HEK293 (cell line): ENCODE results near the gene KLHDC3.

Experiments
- CTCF ChIA-PET: fragments of 350-600 bp; formaldehyde crosslinking; extraction: SDS; loops from one replicate; lab custom pipeline; 2021; ENCODE audit warnings: antibody characterized with exemption; lab: Yijun Ruan, JAX
- POLR2A ChIA-PET: fragments of 300-600 bp; formaldehyde crosslinking; extraction: SDS; loops from one replicate; lab custom pipeline; 2020; ENCODE audit warnings: antibody characterized with exemption, inconsistent platforms; lab: Yijun Ruan, JAX
- H3K27ac ChIP-seq: fragments of 200-500 bp; sonication (Bioruptor generic); 2 replicates; pipeline ENCODE4 v1.5.1; 2014; ENCODE audit warnings: low read depth, low read length, control low read depth, inconsistent platforms; ENCODE audit errors: extremely low read depth
- H3K36me3 ChIP-seq, 2 experiments: fragments of 200-500 bp in 1 of 2; sonication (Bioruptor generic) in 1 of 2; 1 replicate in 1 of 2; 2 replicates in 1 of 2; pipeline ENCODE4 v1.5.1; 2014 to 2017; ENCODE audit warnings: inconsistent platforms in 2 of 2, low read length in 2 of 2; ENCODE audit not compliant: control insufficient read depth in 2 of 2, insufficient read depth in 1 of 2
- H3K4me1 ChIP-seq: fragments of 200-500 bp; sonication (Bioruptor generic); 2 replicates; pipeline ENCODE4 v1.5.1; 2014; ENCODE audit warnings: mild to moderate bottlenecking, low read length, inconsistent platforms; ENCODE audit not compliant: control insufficient read depth, insufficient read depth
- H3K4me3 ChIP-seq: 2 replicates; pipeline ENCODE4 v1.5.1; 2011; ENCODE audit warnings: low read depth, mild to moderate bottlenecking, control low read depth, low read length, moderate library complexity
- H3K9me3 ChIP-seq: fragments of 200-500 bp; sonication (Bioruptor generic); 2 replicates; pipeline ENCODE4 v1.5.1; 2014; ENCODE audit warnings: low read depth, low read length, inconsistent platforms; ENCODE audit not compliant: control insufficient read depth, insufficient read depth
- EGR2 ChIP-seq: fragments of 450-650 bp; formaldehyde crosslinking; IDR thresholded peaks from 2 replicates; pipeline ENCODE4 v1.5.1; 2016; ENCODE audit warnings: low read depth, missing biosample characterization, missing genetic modification characterization
- FEZF1 ChIP-seq: fragments of 450-650 bp; formaldehyde crosslinking; IDR thresholded peaks from 2 replicates; pipeline ENCODE4 v1.5.1; 2016; ENCODE audit warnings: missing biosample characterization, missing genetic modification characterization
- GLI4 ChIP-seq: fragments of 450-650 bp; formaldehyde crosslinking; IDR thresholded peaks from 2 replicates; pipeline ENCODE4 v1.5.1; 2016; ENCODE audit warnings: missing biosample characterization, missing genetic modification characterization
- GLIS1 ChIP-seq: fragments of 450-650 bp; formaldehyde crosslinking; IDR thresholded peaks from 2 replicates; pipeline ENCODE4 v1.5.1; 2016; ENCODE audit warnings: missing biosample characterization, missing genetic modification characterization
- IKZF3 ChIP-seq: fragments of 450-650 bp; IDR thresholded peaks from 2 replicates; pipeline ENCODE4 v1.5.0; 2018; ENCODE audit warnings: missing biosample characterization, mild to moderate bottlenecking, missing genetic modification characterization, moderate library complexity
- KLF16 ChIP-seq: fragments of 450-650 bp; formaldehyde crosslinking; IDR thresholded peaks from 2 replicates; pipeline ENCODE4 v1.5.1; 2017; ENCODE audit warnings: missing biosample characterization, missing genetic modification characterization
- KLF8 ChIP-seq: fragments of 450-650 bp; formaldehyde crosslinking; IDR thresholded peaks from 2 replicates; pipeline ENCODE4 v1.5.1; 2016; ENCODE audit warnings: missing biosample characterization, missing genetic modification characterization
- ZFHX2 ChIP-seq: fragments of 450-650 bp; formaldehyde crosslinking; conservative IDR thresholded peaks from 2 replicates; pipeline ENCODE4 v1.5.1; 2016; ENCODE audit warnings: missing biosample characterization, missing genetic modification characterization
- ZFP3 ChIP-seq: fragments of 450-650 bp; formaldehyde crosslinking; IDR thresholded peaks from 2 replicates; pipeline ENCODE4 v1.5.1; 2016; ENCODE audit warnings: low read depth, missing biosample characterization, missing genetic modification characterization
- ZNF169 ChIP-seq: fragments of 450-650 bp; formaldehyde crosslinking; IDR thresholded peaks from 2 replicates; pipeline ENCODE4 v1.5.1; 2016; ENCODE audit warnings: missing biosample characterization, missing genetic modification characterization
- ZNF184 ChIP-seq: fragments of 450-650 bp; IDR thresholded peaks from 2 replicates; pipeline ENCODE4 v1.5.1; 2018; ENCODE audit warnings: missing biosample characterization, mild to moderate bottlenecking, missing genetic modification characterization
- ZNF223 ChIP-seq: fragments of 450-650 bp; formaldehyde crosslinking; IDR thresholded peaks from 2 replicates; pipeline ENCODE4 v1.5.1; 2016; ENCODE audit warnings: missing biosample characterization, missing genetic modification characterization
- ZNF239 ChIP-seq: fragments of 450-650 bp; formaldehyde crosslinking; IDR thresholded peaks from 2 replicates; pipeline ENCODE4 v1.5.1; 2016; ENCODE audit warnings: missing biosample characterization, missing genetic modification characterization
- ZNF350 ChIP-seq: fragments of 450-650 bp; formaldehyde crosslinking; IDR thresholded peaks from 2 replicates; pipeline ENCODE4 v1.5.0; 2017; ENCODE audit warnings: missing biosample characterization, mild to moderate bottlenecking, missing genetic modification characterization
- ZNF394 ChIP-seq: fragments of 450-650 bp; formaldehyde crosslinking; IDR thresholded peaks from 2 replicates; pipeline ENCODE4 v1.5.1; 2016; ENCODE audit warnings: missing biosample characterization, missing genetic modification characterization, mild to moderate bottlenecking, moderate library complexity, borderline replicate concordance
- ZNF514 ChIP-seq: fragments of 450-650 bp; formaldehyde crosslinking; IDR thresholded peaks from 2 replicates; pipeline ENCODE4 v1.5.1; 2016; ENCODE audit warnings: missing biosample characterization, missing genetic modification characterization
- ZNF549 ChIP-seq: fragments of 450-650 bp; IDR thresholded peaks from 2 replicates; pipeline ENCODE4 v1.5.1; 2018; ENCODE audit warnings: missing biosample characterization, missing genetic modification characterization, mild to moderate bottlenecking, inconsistent platforms, moderate library complexity
- ZNF621 ChIP-seq: fragments of 450-650 bp; formaldehyde crosslinking; IDR thresholded peaks from 2 replicates; pipeline ENCODE4 v1.5.1; 2017; ENCODE audit warnings: missing biosample characterization, missing genetic modification characterization
- ZNF658 ChIP-seq: fragments of 450-650 bp; formaldehyde crosslinking; IDR thresholded peaks from 2 replicates; pipeline ENCODE4; 2016; ENCODE audit warnings: missing biosample characterization, missing genetic modification characterization
- ZSCAN30 ChIP-seq: fragments of 450-650 bp; IDR thresholded peaks from 2 replicates; pipeline ENCODE4 v1.5.1; 2018; ENCODE audit warnings: missing biosample characterization, mild to moderate bottlenecking, missing genetic modification characterization, moderate library complexity
- ZSCAN4 ChIP-seq: fragments of 450-650 bp; formaldehyde crosslinking; IDR thresholded peaks from 2 replicates; pipeline ENCODE4 v1.5.1; 2017; ENCODE audit warnings: missing biosample characterization, missing genetic modification characterization
- TF ChIP-seq, protein P1 (sequence below): fragments of 450-650 bp; formaldehyde crosslinking; IDR thresholded peaks from 2 replicates; pipeline ENCODE4 v1.5.1; 2016; ENCODE audit warnings: missing biosample characterization, missing genetic modification characterization
- TF ChIP-seq, protein P2 (sequence below): sonication (generic); formaldehyde crosslinking; IDR thresholded peaks from 2 replicates; pipeline ENCODE4 v1.8.1; 2022; ENCODE audit warnings: mild to moderate bottlenecking, moderate library complexity, missing genetic modification reagents

The KLHDC3 gene

DNA sequence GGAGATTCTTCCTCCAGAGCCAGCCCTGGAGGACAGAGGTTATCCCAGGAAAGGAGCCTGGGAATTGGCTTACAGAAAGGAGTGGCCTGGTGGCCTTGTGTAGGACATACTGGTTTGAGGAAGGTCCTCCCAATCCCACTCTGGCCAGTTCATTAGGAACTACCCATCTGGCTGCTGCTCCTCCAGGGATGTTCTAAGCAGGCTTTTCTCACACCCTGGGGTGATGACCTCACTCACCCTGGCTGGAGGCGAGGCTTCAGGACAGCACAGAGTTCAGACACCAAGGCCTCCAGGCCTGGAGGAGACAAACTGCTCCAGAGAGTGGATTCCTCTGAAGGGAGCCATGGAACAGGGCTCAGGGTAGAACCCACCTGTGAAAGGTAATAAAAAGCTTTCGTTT, 44.6 kb upstream of the KLHDC3 start:
- CTCF ChIA-PET: no interaction called here
- POLR2A ChIA-PET: interaction anchor here (2.0 to 4.2 kb wide), 2 partner anchors 9 to 15 kb away, joined by 7 to 20 read pairs; partner anchors contain the start of genes PEX6 and PPP2R5D
- TF ChIP-seq KLF8: no peak
- no peak for TF ChIP-seq GLI4 (tag by site-specific recombination)
- no peak for TF ChIP-seq GLIS1 (tag by site-specific recombination)
- TF ChIP-seq FEZF1 (tag by site-specific recombination): no peak
- TF ChIP-seq ZNF549 (tag by site-specific recombination): no peak
- TF ChIP-seq, protein P1, sequence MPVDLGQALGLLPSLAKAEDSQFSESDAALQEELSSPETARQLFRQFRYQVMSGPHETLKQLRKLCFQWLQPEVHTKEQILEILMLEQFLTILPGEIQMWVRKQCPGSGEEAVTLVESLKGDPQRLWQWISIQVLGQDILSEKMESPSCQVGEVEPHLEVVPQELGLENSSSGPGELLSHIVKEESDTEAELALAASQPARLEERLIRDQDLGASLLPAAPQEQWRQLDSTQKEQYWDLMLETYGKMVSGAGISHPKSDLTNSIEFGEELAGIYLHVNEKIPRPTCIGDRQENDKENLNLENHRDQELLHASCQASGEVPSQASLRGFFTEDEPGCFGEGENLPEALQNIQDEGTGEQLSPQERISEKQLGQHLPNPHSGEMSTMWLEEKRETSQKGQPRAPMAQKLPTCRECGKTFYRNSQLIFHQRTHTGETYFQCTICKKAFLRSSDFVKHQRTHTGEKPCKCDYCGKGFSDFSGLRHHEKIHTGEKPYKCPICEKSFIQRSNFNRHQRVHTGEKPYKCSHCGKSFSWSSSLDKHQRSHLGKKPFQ (tag by site-specific recombination): no peak
- TF ChIP-seq IKZF3 (tag by site-specific recombination): no peak
- TF ChIP-seq ZNF394 (tag by site-specific recombination): no peak
- no peak for TF ChIP-seq ZNF658 (tag by site-specific recombination)
- TF ChIP-seq ZNF621 (tag by site-specific recombination): no peak
- no peak for TF ChIP-seq KLF16 (tag by site-specific recombination)
- TF ChIP-seq ZNF223 (tag by site-specific recombination): no peak
- TF ChIP-seq ZNF169 (tag by site-specific recombination): no peak
- Histone ChIP-seq H3K9me3 (no peaks in the 10 kb centered on the region), H3K4me3 (no peak overlapping the region), H3K36me3 (peaks cover 0 to 44% of the 10 kb centered on the region in 2 experiments; a peak in 2 of 3 replicates), H3K27ac (no peak overlapping the region), H3K4me1 (no peaks in the 10 kb centered on the region)

DNA sequence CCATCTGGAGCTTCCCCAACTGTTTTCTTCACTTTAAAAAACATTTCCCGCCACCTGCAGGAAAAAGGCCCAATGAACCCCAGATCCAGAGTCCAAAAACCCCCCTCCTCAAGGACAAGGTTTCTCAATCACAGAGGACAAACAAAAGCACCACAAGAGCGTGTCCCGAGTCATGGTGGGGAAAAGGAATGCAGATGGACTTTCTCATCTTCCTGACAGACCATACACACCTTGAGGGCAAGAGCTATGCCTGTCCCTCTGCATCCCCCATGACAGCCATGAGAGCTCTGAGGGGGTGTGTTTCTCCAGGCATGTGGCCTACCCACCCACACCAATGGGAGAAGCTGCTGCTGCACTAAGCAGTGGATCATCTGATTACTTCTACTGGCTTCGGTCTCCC, 44.1 kb upstream of the KLHDC3 start:
- H3K4me3 ChIP-seq: no peak overlapping the region
- H3K4me1 ChIP-seq: no peaks in the 10 kb centered on the region
- CTCF ChIA-PET: no interaction called here
- no peak overlapping the region for H3K27ac ChIP-seq
- H3K9me3 ChIP-seq: no peaks in the 10 kb centered on the region
- no peak for TF ChIP-seq ZNF169 (tag by site-specific recombination)
- TF ChIP-seq ZSCAN30 (tag by site-specific recombination): no peak
- no peak for TF ChIP-seq ZNF239 (tag by site-specific recombination)
- TF ChIP-seq ZNF184 (tag by site-specific recombination): no peak
- no peak for TF ChIP-seq ZNF350 (tag by site-specific recombination)
- TF ChIP-seq, protein P2, sequence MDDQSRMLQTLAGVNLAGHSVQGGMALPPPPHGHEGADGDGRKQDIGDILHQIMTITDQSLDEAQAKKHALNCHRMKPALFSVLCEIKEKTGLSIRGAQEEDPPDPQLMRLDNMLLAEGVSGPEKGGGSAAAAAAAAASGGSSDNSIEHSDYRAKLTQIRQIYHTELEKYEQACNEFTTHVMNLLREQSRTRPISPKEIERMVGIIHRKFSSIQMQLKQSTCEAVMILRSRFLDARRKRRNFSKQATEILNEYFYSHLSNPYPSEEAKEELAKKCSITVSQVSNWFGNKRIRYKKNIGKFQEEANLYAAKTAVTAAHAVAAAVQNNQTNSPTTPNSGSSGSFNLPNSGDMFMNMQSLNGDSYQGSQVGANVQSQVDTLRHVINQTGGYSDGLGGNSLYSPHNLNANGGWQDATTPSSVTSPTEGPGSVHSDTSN: no peak
- TF ChIP-seq ZNF514 (tag by site-specific recombination): no peak
- 0 out of 2 replicates have a peak, but pooled peaks have one; percentile 33 for TF ChIP-seq EGR2 (tag by site-specific recombination)
- no peak for TF ChIP-seq ZFP3 (tag by site-specific recombination)
- 0 out of 2 replicates have a peak, but pooled peaks have one; percentile 22 for TF ChIP-seq ZFHX2 (tag by site-specific recombination)
- TF ChIP-seq ZSCAN4: no peak
- TF ChIP-seq, all 188 proteins: peak for 2
- POLR2A ChIA-PET: interaction anchor here (2.0 to 4.2 kb wide), 2 partner anchors 9 to 14 kb away, joined by 7 to 20 read pairs; partner anchors contain the start of genes PEX6 and PPP2R5D
- H3K36me3 ChIP-seq: peaks cover 0 to 42% of the 10 kb centered on the region in 2 experiments; a peak in 2 of 3 replicates
